AG04449 (cell line): Measurements from ENCODE around the gene PRLHR.
A peak's percentile ranks its signal among the peaks of the same experiment; 100 is the strongest.

Experiments
- CTCF ChIA-PET: fragments of 350-600 bp; formaldehyde crosslinking; extraction: SDS; loops from one replicate; lab custom pipeline; 2021; ENCODE audit warnings: antibody characterized with exemption; lab: Yijun Ruan, JAX
- POLR2A ChIA-PET: fragments of 400-600, 350-600 bp; formaldehyde crosslinking; extraction: SDS; loops from one replicate; lab custom pipeline; 2020; ENCODE audit warnings: antibody characterized with exemption, inconsistent platforms; lab: Yijun Ruan, JAX
- DNase-seq: peaks from one replicate; pipeline ENCODE4 v3.0.0-alpha.2; 2010; ENCODE audit warnings: low read depth, low spot score
- H3K4me3 ChIP-seq: 2 replicates; pipeline ENCODE4 v1.5.1; 2011; ENCODE audit warnings: low read depth, mild to moderate bottlenecking, control low read depth, low read length
- TF ChIP-seq, protein P1 (sequence below): IDR thresholded peaks from one replicate; pipeline ENCODE4 v1.5.1; 2011; ENCODE audit warnings: mild to moderate bottlenecking, moderate library complexity, low read length, control low read depth, inconsistent platforms; ENCODE audit not compliant: insufficient read depth; ENCODE audit errors: missing control alignments

The PRLHR gene

DNA sequence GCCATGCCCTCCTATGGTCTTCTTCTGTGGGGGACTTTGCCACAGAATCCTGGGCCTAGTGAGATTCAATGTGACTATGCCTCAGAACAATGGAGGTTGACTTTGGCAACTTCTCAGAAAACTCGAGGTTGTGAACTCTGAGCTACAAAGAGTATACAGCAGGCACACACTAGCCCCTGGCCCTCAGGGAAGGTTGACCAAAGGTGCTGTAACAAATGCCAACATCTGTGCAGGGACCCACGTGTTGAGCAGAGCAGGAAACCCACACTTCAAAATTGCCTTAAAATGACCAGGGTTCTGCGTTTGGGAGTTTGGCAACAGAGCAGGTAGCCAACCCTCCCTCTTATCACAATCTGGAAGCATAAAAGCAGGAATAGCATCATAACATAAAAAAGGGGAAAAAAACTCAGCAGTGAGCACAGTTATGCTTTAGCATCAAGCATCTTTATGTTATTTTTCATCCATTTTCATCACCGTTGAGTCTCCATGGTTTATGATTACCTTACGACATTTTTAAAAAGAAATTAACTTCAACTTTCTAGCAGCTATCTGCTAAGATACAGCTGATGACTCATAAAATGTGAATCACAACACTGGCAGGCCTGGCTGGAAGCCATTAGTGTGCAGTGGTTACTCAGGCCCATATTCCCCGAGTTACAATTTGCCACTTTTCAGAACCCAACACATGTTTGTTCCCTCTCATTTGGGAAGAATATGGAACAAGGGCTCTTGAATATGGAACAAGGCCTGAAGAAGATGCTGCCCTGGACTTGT lies 11.1 kb downstream of the PRLHR start:
- TF ChIP-seq, protein P1, sequence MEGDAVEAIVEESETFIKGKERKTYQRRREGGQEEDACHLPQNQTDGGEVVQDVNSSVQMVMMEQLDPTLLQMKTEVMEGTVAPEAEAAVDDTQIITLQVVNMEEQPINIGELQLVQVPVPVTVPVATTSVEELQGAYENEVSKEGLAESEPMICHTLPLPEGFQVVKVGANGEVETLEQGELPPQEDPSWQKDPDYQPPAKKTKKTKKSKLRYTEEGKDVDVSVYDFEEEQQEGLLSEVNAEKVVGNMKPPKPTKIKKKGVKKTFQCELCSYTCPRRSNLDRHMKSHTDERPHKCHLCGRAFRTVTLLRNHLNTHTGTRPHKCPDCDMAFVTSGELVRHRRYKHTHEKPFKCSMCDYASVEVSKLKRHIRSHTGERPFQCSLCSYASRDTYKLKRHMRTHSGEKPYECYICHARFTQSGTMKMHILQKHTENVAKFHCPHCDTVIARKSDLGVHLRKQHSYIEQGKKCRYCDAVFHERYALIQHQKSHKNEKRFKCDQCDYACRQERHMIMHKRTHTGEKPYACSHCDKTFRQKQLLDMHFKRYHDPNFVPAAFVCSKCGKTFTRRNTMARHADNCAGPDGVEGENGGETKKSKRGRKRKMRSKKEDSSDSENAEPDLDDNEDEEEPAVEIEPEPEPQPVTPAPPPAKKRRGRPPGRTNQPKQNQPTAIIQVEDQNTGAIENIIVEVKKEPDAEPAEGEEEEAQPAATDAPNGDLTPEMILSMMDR, result no peak
- CTCF ChIA-PET, result interaction anchor here (1.2 to 1.5 kb wide), 3 partner anchors 9 to 16 kb away, joined by 4 to 5 read pairs (median 5); no protein-coding TSS in a partner anchor
- peak; percentile 10 for DNase-seq
- no peak overlapping the region for H3K4me3 ChIP-seq
- POLR2A ChIA-PET, result no interaction called here

- DNase-seq, result no peak
- ChIA-PET CTCF (interaction anchor here (1.2 to 1.3 kb wide), 2 partner anchors 9 to 14 kb away, joined by 4 to 5 read pairs; no protein-coding TSS in a partner anchor), POLR2A (no interaction called here)
- H3K4me3 ChIP-seq, result no peak overlapping the region
- TF ChIP-seq, protein P1, result no peak
Measured at GRCh38 chr10:118583611-118584010, 11.8 kb downstream of the PRLHR start.

DNA sequence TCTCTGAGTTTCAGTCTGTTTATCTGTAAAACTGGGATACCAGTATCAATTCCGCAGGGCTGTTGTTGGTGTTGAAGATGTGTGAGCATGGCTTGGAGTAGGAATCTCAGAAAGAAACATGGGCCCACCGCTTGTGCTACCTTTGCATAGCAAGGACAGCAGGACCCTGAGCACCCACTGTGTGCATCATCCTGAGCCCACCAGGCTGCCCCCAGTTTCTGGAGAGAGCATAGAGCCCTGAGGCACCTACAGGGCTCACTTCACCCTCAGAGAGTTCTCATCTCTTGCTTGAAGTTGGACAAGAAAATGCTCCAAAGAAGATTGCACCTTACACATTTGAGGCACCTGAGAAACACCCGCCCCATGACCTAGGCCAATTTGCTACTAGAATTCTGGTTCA lies 12.9 kb downstream of the PRLHR start:
- DNase-seq, result no peak
- ChIA-PET POLR2A (no interaction called here), CTCF (no interaction called here)
- TF ChIP-seq, protein P1, result no peak
- H3K4me3 ChIP-seq, result no peak overlapping the region

DNA sequence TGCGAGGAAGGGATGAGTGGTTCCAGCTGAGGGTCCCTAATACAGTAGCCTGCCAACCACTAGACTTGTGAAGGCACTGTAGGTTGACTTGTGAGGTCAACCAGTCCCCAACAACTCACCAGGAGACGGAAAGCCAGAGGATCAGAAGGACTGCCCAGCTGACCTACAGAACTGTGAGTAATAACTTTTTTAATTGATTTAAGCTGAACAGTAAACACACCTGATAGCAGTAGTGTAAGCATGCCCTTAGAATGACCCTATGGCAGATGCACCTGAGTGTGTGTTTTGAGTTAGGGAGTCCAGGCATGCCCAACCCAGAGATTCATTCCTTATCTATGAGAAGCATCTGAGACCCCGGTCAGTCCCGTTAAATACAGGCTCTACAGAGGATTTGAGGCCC lies 14.1 kb downstream of the PRLHR start:
- ChIA-PET POLR2A (no interaction called here), CTCF (interaction anchor here (4.0 kb wide), 1 partner anchor 12 kb away, joined by 19 read pairs; no protein-coding TSS in a partner anchor)
- H3K4me3 ChIP-seq, result no peak overlapping the region
- TF ChIP-seq, protein P1, result no peak
- DNase-seq, result no peak

DNA sequence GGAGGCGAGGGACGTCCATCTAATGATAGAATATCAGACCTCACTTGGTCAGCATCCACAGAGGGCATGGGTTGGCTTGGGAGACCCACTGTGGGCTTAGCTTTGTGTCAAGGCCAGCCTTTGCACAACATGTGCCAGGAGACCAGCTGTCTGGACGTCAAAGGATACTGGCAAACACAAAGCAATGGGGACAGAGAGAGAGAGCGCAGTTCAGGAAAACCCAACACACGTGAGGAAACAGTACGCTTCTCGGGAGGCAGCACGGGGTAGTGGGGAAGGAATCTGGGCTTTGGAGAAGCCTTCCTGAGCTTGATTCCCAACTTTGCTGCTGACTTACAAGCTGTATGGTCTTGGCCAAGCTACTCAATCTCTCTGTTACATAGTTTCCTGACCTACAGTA lies 14.7 kb downstream of the PRLHR start:
- CTCF ChIA-PET, result interaction anchor here (4.0 kb wide), 1 partner anchor 12 kb away, joined by 19 read pairs; no protein-coding TSS in a partner anchor
- POLR2A ChIA-PET, result no interaction called here
- no peak overlapping the region for H3K4me3 ChIP-seq
- TF ChIP-seq, protein P1, result no peak
- no peak for DNase-seq

DNA sequence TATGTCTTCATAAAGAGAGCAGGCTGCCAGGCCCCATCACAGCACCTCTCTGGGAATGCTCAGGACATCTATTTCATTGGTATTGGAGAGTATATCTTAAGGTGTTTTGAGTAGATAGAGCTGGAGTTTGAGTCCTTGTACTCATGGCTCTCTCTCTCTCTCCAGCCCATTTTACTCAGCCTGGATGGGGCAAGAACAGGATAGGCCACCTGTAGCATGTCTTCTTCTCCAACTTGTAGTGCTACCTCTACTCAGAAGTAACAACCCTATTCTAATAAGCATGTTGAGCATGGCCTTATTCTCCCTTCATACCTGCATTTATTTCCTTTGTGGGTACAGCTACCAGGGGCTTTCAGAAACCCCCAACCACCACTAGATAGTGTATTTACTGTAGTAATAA lies 21.9 kb downstream of the PRLHR start:
- DNase-seq, result no peak
- H3K4me3 ChIP-seq, result no peak overlapping the region
- TF ChIP-seq, protein P1, result no peak
- ChIA-PET POLR2A (no interaction called here), CTCF (interaction anchor here (10.8 kb wide), 1 partner anchor 146 kb away, joined by 129 read pairs; no protein-coding TSS in a partner anchor)
